NK-92 treated with Interleukin-12 subunit alpha and Interleukin-12 subunit beta, amount 100 ng/mL, for 24 hours (cell line): ENCODE measurements around the gene F2RL1.
"Not testable (repeated sequence)": the region's sequence is repeated elsewhere in the genome, so short reads cannot be mapped to it uniquely, and the experiment has no call there.

ENCODE experiments used
- DNase-seq: peaks from one replicate; lab custom pipeline; 2025; lab: John Stamatoyannopoulos, UW

The F2RL1 gene

GRCh38 chr5:76818844-76819831 is at the start of gene F2RL1:
F2RL1 (plus strand) TSS chr5:76819030; CDS start chr5:76819183, 153 bp downstream.
- DNase-seq, result no peak

- DNase-seq, result not testable (repeated sequence)
Measured at GRCh38 chr5:76771041-76771440, 47.8 kb upstream of the F2RL1 start.

- DNase-seq, result no peak
Measured at GRCh38 chr5:76771705-76772405, 47.0 kb upstream of the F2RL1 start.

- DNase-seq, result no peak
Measured at GRCh38 chr5:76775921-76776320, 42.9 kb upstream of the F2RL1 start.

GRCh38 chr5:76776391-76776790 is 42.4 kb upstream of the F2RL1 start:
- no peak for DNase-seq

GRCh38 chr5:76780616-76781015 is 38.2 kb upstream of the F2RL1 start:
- not testable (repeated sequence) for DNase-seq

GRCh38 chr5:76781775-76782174 is 37.1 kb upstream of the F2RL1 start:
- DNase-seq, result no peak

GRCh38 chr5:76782444-76782843 is 36.4 kb upstream of the F2RL1 start:
- DNase-seq, result no peak

GRCh38 chr5:76787237-76787636 is 31.6 kb upstream of the F2RL1 start:
- no peak for DNase-seq

- DNase-seq, result no peak
Measured at GRCh38 chr5:76788362-76788761, 30.5 kb upstream of the F2RL1 start.

GRCh38 chr5:76789275-76789674 is 29.6 kb upstream of the F2RL1 start:
- DNase-seq, result not testable (repeated sequence)

GRCh38 chr5:76789991-76790581 is 28.7 kb upstream of the F2RL1 start:
- DNase-seq, result no peak

- no peak for DNase-seq
Measured at GRCh38 chr5:76790632-76791290, 28.1 kb upstream of the F2RL1 start.

GRCh38 chr5:76791461-76791860 is 27.4 kb upstream of the F2RL1 start:
- no peak for DNase-seq

GRCh38 chr5:76794871-76795270 is 24.0 kb upstream of the F2RL1 start:
- no peak for DNase-seq

GRCh38 chr5:76799588-76799987 is 19.2 kb upstream of the F2RL1 start:
- no peak for DNase-seq

GRCh38 chr5:76800579-76800978 is 18.3 kb upstream of the F2RL1 start:
- DNase-seq, result no peak

- DNase-seq, result no peak
Measured at GRCh38 chr5:76801159-76801802, 17.5 kb upstream of the F2RL1 start.

- DNase-seq, result no peak
Measured at GRCh38 chr5:76801803-76802195, 17.0 kb upstream of the F2RL1 start.

GRCh38 chr5:76804266-76804665 is 14.6 kb upstream of the F2RL1 start:
- no peak for DNase-seq

- no peak for DNase-seq
Measured at GRCh38 chr5:76805821-76806505, 12.9 kb upstream of the F2RL1 start.
